CD8-positive, alpha-beta memory T cell (primary cell): ENCODE data around the gene MZT2B. TPM values are rescaled to one million over a fixed set of nuclear protein-coding genes. Genes with fewer than 3 reads are reported as not detected.
"Not testable (repeated sequence)": the region's sequence is repeated elsewhere in the genome, so short reads cannot be mapped to it uniquely, and the experiment has no call there.

ENCODE experiments used
- CTCF ChIA-PET: fragments of 350-600 bp; sonication (Branson Sonifier 250); formaldehyde crosslinking; loops from one replicate; lab custom pipeline; 2021; ENCODE audit warnings: antibody characterized with exemption; lab: Charles Lee
- POLR2A ChIA-PET: fragments of 350-600 bp; sonication (Branson Sonifier 250); formaldehyde crosslinking; loops from one replicate; lab custom pipeline; 2021; ENCODE audit warnings: antibody characterized with exemption; lab: Charles Lee
- DNase-seq, 5 donors: peaks; one replicate each; pipeline versions ENCODE4 v3.0.0 to v3.0.0-alpha.2; 2020 to 2022; ENCODE audit warnings: mixed read lengths in 1 of 5
- H3K27ac ChIP-seq: one replicate; pipeline ENCODE4 v1.7.0; 2013; ENCODE audit warnings: low read depth, mild to moderate bottlenecking, low read length, moderate library complexity
- H3K27me3 ChIP-seq: 2 replicates; pipeline ENCODE4 v1.7.0; 2013; ENCODE audit warnings: low read length, mild to moderate bottlenecking; ENCODE audit not compliant: insufficient read depth, poor library complexity, severe bottlenecking
- H3K36me3 ChIP-seq: 2 replicates; pipeline ENCODE4 v1.7.0; 2013; ENCODE audit warnings: mild to moderate bottlenecking, low read length, moderate library complexity; ENCODE audit not compliant: insufficient read depth
- H3K4me1 ChIP-seq: 2 replicates; pipeline ENCODE4 v1.7.0; 2013; ENCODE audit warnings: mild to moderate bottlenecking, low read length, moderate library complexity; ENCODE audit not compliant: insufficient read depth
- H3K4me3 ChIP-seq: 2 replicates; pipeline ENCODE4 v1.7.0; 2013; ENCODE audit warnings: mild to moderate bottlenecking, low read length
- H3K9me3 ChIP-seq: 2 replicates; pipeline ENCODE4 v1.7.0; 2013; ENCODE audit warnings: mild to moderate bottlenecking, low read length
- H3K27ac Mint-ChIP-seq, 8 donors: one replicate each; pipeline ENCODE4 v1.8.0; 2020 to 2021; ENCODE audit warnings: mixed read lengths in 8 of 8, mild to moderate bottlenecking in 6 of 8, inconsistent platforms in 3 of 8, moderate library complexity in 3 of 8
- H3K27me3 Mint-ChIP-seq, 2 donors: one replicate each; pipeline ENCODE4 v1.8.0; 2020 to 2021; ENCODE audit warnings: mixed read lengths in 2 of 2, mild to moderate bottlenecking in 1 of 2, moderate library complexity in 1 of 2
- H3K36me3 Mint-ChIP-seq, 3 donors: one replicate each; pipeline ENCODE4 v1.8.0; 2020 to 2021; ENCODE audit warnings: mixed read lengths in 3 of 3, inconsistent platforms in 1 of 3, mild to moderate bottlenecking in 1 of 3
- H3K4me1 Mint-ChIP-seq, 3 donors: one replicate each; pipeline ENCODE4 v1.8.0; 2020 to 2021; ENCODE audit warnings: mixed read lengths in 3 of 3, inconsistent platforms in 1 of 3, mild to moderate bottlenecking in 1 of 3
- H3K4me3 Mint-ChIP-seq, 7 donors: one replicate each; pipeline ENCODE4 v1.8.0; 2020 to 2021; ENCODE audit warnings: mixed read lengths in 7 of 7, mild to moderate bottlenecking in 6 of 7, moderate library complexity in 4 of 7, inconsistent platforms in 2 of 7
- H3K9me3 Mint-ChIP-seq, 5 donors: one replicate each; pipeline ENCODE4 v1.8.0; 2020 to 2022; ENCODE audit warnings: mixed read lengths in 5 of 5, mild to moderate bottlenecking in 3 of 5, moderate library complexity in 2 of 5, inconsistent platforms in 1 of 5
- polyA plus RNA-seq: library from polyadenylated mRNA; unstranded; fragments of 300-500 nt; fragmentation: Illumina TruSeq; gene quantifications from one replicate; pipeline ENCODE4 v1.2.3, GENCODE V29; 2021
- total RNA-seq, 2 experiments: library from RNA; stranded (reverse); gene quantifications; one replicate each; pipeline ENCODE4 v1.2.3, GENCODE V29; 2021

The MZT2B gene
- total and polyA plus RNA-seq, 3 experiments from 2014 or later: 179 to 318 (median 303) TPM

DNA sequence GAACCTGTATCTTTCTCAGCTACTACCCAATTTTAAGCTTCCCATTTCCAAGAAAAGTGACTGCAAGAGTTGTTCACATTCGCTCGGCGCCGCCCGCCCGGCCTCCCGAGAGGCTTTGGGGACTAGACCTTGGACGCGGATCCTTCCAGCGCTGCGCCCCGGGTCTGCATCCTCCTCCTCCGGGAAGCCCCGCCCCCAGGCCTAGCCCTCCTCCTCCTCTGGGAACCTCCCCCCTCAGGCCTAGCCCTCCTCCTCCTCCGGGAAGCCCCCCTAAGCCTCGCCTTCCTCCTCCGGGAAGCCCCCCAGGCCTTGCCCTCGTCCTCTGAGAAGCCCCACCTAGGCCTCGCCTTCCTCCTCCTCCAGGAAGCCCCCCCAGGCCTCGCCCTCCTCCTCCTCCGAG lies 45.9 kb downstream of the MZT2B start:
- H3K4me3 ChIP-seq, DNase-seq, H3K27me3 Mint-ChIP-seq, H3K27ac Mint-ChIP-seq, H3K36me3 ChIP-seq, H3K36me3 Mint-ChIP-seq, H3K27me3 ChIP-seq, H3K4me1 ChIP-seq, CTCF ChIA-PET, H3K9me3 ChIP-seq, POLR2A ChIA-PET, H3K9me3 Mint-ChIP-seq, H3K27ac ChIP-seq, H3K4me3 Mint-ChIP-seq, H3K4me1 Mint-ChIP-seq: not testable (repeated sequence)

DNA sequence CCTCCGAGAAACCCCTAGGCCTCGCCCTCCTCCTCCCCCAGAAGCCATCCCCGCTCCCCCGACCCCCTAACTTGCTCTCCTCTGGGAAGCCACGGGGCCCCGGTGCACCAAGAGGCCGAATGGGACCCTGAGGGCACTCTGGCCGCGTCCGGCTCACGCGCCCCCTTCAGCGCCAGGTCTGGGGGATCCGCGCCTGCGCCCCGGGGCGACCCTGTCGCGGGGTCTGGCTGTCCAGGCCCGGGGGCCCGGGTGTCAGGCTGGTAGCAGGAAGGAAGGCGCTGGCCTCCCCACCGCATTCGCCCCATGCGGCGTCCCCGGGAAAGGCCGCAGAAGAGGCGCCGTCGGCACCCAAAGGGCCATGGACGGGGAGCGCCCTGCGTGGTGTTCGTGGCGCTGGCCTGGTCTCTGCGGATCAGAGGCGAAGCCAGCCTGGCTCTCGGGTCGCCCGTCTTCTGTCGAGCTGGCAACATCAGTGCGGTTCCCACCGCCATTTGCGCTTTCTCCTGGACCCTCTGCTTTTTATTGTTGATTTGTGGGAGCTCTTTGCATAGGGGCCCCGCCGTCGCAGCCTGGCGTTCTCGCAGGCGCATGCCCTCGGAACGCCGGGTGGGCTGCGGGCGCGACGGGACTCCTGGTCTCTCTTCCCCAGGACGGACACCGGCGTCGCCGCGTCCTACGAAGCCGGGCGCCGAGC lies 46.6 kb downstream of the MZT2B start:
- CTCF ChIA-PET, H3K9me3 ChIP-seq, H3K27me3 ChIP-seq, H3K36me3 ChIP-seq, H3K27ac Mint-ChIP-seq, POLR2A ChIA-PET, H3K4me3 ChIP-seq, H3K9me3 Mint-ChIP-seq, H3K4me1 ChIP-seq, H3K4me1 Mint-ChIP-seq, H3K4me3 Mint-ChIP-seq, H3K36me3 Mint-ChIP-seq, DNase-seq, H3K27me3 Mint-ChIP-seq, H3K27ac ChIP-seq: not testable (repeated sequence)

DNA sequence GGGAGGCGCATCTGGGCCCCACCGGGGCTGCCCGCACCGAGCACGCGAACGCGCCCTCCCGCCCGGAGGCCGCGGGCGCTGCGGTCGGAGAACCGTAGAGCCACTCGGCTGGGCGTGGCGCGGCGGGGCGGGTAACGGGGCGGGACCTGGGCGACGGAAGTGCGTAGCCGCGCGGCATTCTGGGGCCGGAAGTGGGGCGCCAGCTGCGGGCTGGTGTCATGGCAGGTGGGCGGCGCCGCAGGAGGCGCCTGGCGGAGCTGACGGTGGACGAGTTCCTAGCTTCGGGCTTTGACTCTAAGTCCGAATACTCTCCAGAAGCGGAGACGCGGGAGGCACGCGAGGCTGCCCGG lies 47.1 kb downstream of the MZT2B start:
- H3K36me3 ChIP-seq, H3K36me3 Mint-ChIP-seq, H3K4me3 Mint-ChIP-seq, H3K27me3 Mint-ChIP-seq, H3K4me1 Mint-ChIP-seq, H3K27ac Mint-ChIP-seq, POLR2A ChIA-PET, H3K9me3 ChIP-seq, CTCF ChIA-PET, H3K4me3 ChIP-seq, H3K27me3 ChIP-seq, H3K4me1 ChIP-seq, H3K9me3 Mint-ChIP-seq: not testable (repeated sequence)
- H3K27ac ChIP-seq: peak overlapping the region; percentile 31
- DNase-seq: peak in 3 of 5 donors; percentile 20 to 34 (median 30)

DNA sequence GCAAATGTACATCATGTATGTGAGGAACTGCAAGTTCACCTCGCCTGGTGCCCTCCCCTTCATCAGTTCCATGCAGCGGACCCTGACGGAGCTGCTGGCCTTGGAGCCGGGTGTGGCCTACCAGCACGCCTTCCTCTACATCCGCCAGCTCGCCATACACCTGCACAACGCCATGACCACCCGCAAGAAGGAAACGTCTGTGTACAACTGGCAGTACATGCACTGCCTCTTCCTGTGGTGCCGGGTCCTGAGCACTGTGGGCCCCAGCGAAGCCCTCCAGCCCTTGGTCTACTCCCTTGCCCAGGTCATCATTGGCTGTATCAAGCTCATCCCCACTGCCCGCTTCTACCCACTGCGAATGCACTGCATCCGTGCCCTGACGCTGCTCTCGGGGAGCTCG lies 48.3 kb downstream of the MZT2B start:
- H3K9me3 ChIP-seq, H3K36me3 Mint-ChIP-seq, H3K27ac ChIP-seq, H3K27me3 Mint-ChIP-seq, H3K4me3 Mint-ChIP-seq, DNase-seq, H3K4me1 Mint-ChIP-seq, CTCF ChIA-PET, H3K27me3 ChIP-seq, H3K9me3 Mint-ChIP-seq, H3K4me3 ChIP-seq, H3K4me1 ChIP-seq, H3K36me3 ChIP-seq, H3K27ac Mint-ChIP-seq, POLR2A ChIA-PET: not testable (repeated sequence)

DNA sequence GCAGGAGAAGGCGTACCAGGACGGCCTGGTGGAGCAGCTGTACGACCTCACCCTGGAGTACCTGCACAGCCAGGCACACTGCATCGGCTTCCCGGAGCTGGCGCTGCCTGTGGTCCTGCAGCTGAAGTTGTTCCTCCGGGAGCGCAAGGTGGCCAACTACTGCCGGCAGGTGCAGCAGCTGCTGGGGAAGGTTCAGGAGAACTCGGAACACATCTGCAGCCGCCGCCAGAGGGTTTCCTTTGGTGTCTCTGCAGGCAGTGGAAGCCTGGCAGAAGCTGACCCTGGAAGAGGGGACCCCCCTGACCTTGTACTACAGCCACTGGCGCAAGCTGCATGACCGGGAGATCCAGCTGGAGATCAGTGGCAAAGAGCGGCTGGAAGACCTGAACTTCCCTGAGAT lies 48.8 kb downstream of the MZT2B start:
- H3K36me3 Mint-ChIP-seq, H3K9me3 Mint-ChIP-seq, H3K27me3 Mint-ChIP-seq, H3K27ac Mint-ChIP-seq, H3K27me3 ChIP-seq, CTCF ChIA-PET, H3K4me3 ChIP-seq, H3K4me3 Mint-ChIP-seq, H3K36me3 ChIP-seq, DNase-seq, H3K27ac ChIP-seq, POLR2A ChIA-PET, H3K4me1 Mint-ChIP-seq, H3K4me1 ChIP-seq, H3K9me3 ChIP-seq: not testable (repeated sequence)

DNA sequence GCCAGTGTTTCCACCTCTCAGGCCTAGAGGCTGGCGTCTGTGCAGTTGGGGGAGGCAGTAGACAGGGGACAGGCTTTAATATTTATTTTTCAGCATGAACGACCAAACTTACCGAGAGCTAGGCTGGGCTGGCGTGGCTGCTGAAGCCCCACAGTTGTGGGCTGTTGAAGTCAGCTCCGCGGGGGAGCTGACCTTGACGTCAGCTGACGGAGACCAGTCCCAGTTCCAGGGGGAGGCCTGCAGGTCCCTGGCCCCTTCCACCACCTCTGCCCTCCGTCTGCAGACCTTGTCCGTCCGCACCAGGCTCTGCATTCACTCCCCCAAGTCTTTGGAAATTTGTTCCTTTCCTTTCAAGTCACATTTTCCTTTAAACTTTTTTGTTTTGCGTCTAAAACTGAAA lies 49.6 kb downstream of the MZT2B start:
- H3K9me3 Mint-ChIP-seq: peaks cover 0 to 2% (median 0%) of the 10 kb centered on the region in 5 donors
- no peaks in the 10 kb centered on the region for H3K9me3 ChIP-seq
- H3K27me3 Mint-ChIP-seq: peaks cover 4 to 9% of the 10 kb centered on the region in 2 donors
- DNase-seq: no peak
- no peaks in the 10 kb centered on the region for H3K4me1 ChIP-seq
- H3K36me3 Mint-ChIP-seq: no peaks in the 10 kb centered on the region
- H3K27ac ChIP-seq: no peak overlapping the region
- H3K4me3 Mint-ChIP-seq: no peak overlapping the region
- ChIA-PET CTCF (interaction anchor here (0.9 kb wide), 1 partner anchor 9 kb away, joined by 3 read pairs; no protein-coding TSS in a partner anchor), POLR2A (no interaction called here)
- H3K36me3 ChIP-seq: no peaks in the 10 kb centered on the region
- no peak overlapping the region for H3K27ac Mint-ChIP-seq
- H3K4me1 Mint-ChIP-seq: no peaks in the 10 kb centered on the region
- no peaks in the 10 kb centered on the region for H3K27me3 ChIP-seq
- H3K4me3 ChIP-seq: no peak overlapping the region

DNA sequence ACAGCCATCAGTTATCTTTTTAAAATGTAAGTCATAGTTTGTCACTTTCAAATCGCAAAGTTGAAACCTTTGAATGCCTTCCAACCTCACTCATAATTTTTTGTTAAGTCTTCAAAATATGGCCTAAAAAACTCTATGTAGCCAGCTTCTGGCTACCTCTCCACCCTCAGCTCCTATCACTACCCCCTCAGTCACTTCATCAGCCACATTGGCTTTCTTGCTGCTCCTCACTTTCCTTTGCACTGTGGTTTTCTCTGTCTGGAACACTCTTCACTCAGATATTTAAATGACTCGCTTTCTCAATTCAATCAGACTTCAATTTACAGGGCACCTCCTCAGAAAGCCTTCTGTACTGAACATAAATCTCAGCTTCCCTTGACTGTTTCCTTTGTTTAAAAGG lies 51.0 kb downstream of the MZT2B start:
- POLR2A ChIA-PET, DNase-seq, H3K9me3 Mint-ChIP-seq, H3K9me3 ChIP-seq, H3K4me3 ChIP-seq, H3K36me3 ChIP-seq, H3K4me1 Mint-ChIP-seq, CTCF ChIA-PET, H3K36me3 Mint-ChIP-seq, H3K27ac ChIP-seq, H3K4me3 Mint-ChIP-seq, H3K27ac Mint-ChIP-seq, H3K27me3 ChIP-seq, H3K4me1 ChIP-seq: not testable (repeated sequence)
- peaks cover 4 to 14% of the 10 kb centered on the region in 2 donors for H3K27me3 Mint-ChIP-seq

DNA sequence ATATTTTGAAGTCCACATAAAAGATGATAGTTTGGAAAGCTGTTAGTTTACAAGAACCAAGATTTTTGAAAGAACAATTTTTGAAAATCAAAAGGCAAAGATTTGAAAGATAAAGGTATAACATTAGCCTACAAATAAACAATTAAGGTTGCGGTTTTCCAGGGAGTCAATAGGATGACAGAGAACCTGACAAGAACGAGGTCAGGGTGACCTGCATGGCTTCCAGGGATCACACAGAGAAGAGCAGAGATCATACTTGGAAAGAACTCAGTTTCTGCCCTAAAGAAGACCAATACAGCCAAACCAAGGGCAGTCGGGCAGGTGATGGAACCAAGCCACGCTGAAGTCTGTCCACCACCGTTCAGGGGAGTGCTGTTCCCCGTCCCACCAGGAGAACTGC lies 57.5 kb downstream of the MZT2B start:
- H3K4me3 ChIP-seq, H3K27me3 ChIP-seq, H3K27ac Mint-ChIP-seq, H3K9me3 ChIP-seq, POLR2A ChIA-PET, H3K9me3 Mint-ChIP-seq, H3K36me3 Mint-ChIP-seq, DNase-seq, H3K27ac ChIP-seq, H3K4me1 Mint-ChIP-seq, H3K4me1 ChIP-seq, H3K4me3 Mint-ChIP-seq, CTCF ChIA-PET, H3K36me3 ChIP-seq: not testable (repeated sequence)
- H3K27me3 Mint-ChIP-seq: peaks cover 11 to 13% of the 10 kb centered on the region in 2 donors
